Nephron progenitor cell (in vitro differentiated cells): ENCODE measurements around the gene DGKD.

ENCODE experiments used
- DNase-seq: peaks from one replicate; pipeline ENCODE4 v3.0.0; 2021
- H3K27ac Mint-ChIP-seq: 2 replicates; pipeline ENCODE4 v1.8.0; 2021; ENCODE audit warnings: mild to moderate bottlenecking, moderate library complexity, mixed read lengths
- H3K27me3 Mint-ChIP-seq: 2 replicates; pipeline ENCODE4 v1.8.0; 2021; ENCODE audit warnings: mild to moderate bottlenecking, low read depth, mixed read lengths; ENCODE audit not compliant: poor library complexity
- H3K36me3 Mint-ChIP-seq: 2 replicates; pipeline ENCODE4 v1.8.0; 2021; ENCODE audit warnings: low read depth, mixed read lengths
- H3K4me1 Mint-ChIP-seq: 2 replicates; pipeline ENCODE4 v1.8.0; 2021; ENCODE audit warnings: mixed read lengths
- H3K4me3 Mint-ChIP-seq: 2 replicates; pipeline ENCODE4 v1.8.0; 2021; ENCODE audit warnings: mild to moderate bottlenecking, moderate library complexity, mixed read lengths
- H3K9me3 Mint-ChIP-seq: 2 replicates; pipeline ENCODE4 v1.8.0; 2021; ENCODE audit warnings: mild to moderate bottlenecking, moderate library complexity, mixed read lengths
- CTCF ChIP-seq: fragments of 200-600 bp; sonication (generic); IDR thresholded peaks from 2 replicates; pipeline ENCODE4 v1.5.0; 2021; ENCODE audit warnings: antibody characterized with exemption

The DGKD gene

GRCh38 chr2:233323851-233324250, 30.4 kb upstream of the DGKD start:
- Mint-ChIP-seq H3K4me3 (no peak overlapping the region), H3K27me3 (peaks cover 9% of the 10 kb centered on the region), H3K4me1 (peaks cover 23% of the 10 kb centered on the region), H3K36me3 (no peaks in the 10 kb centered on the region), H3K27ac (no peak overlapping the region), H3K9me3 (no peaks in the 10 kb centered on the region)
- no peak for TF ChIP-seq CTCF
- no peak for DNase-seq

DNA sequence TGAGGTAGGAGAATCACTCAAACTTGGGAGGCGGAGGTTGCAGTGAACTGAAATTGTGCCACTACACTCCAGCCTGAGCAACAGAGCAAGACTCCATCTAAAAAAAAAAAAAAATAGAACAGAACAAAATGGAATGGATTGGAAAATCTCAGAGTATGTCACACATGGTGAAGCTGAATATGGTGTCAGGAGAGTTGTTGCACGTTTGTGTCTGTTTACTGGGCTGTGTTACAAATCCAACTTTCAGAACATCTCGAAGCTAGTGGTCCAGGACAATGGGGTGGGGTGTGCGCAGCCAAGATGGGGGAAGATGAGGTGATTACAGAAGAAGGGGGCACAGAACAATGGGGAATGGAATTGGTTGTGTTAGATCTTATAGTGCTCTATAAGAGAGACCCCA, 29.0 kb upstream of the DGKD start:
- Mint-ChIP-seq H3K4me1 (peaks cover 27% of the 10 kb centered on the region), H3K4me3 (no peak overlapping the region)

DNA sequence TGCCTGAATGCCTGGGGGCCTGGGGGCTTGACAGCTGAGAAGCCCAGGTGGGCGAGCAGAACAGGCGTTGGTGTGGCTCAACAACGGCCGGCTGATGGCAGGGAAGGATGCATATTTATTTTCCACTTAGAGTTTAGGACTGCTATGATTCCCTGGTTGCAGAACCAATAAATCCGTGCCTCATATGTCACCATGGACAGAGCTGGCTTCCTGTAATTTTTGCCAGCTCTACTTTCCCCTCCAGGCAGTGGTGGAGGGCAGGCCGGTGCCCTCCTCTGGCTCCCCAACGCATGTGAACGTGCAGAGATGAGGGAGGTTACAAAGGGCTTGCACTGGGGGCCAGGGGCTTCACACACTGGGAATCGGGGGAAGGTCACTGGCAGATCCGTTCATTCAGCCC, 28.5 kb upstream of the DGKD start:
- H3K27me3 Mint-ChIP-seq, result peaks cover 9% of the 10 kb centered on the region
- H3K36me3 Mint-ChIP-seq, result no peaks in the 10 kb centered on the region
- H3K4me3 Mint-ChIP-seq, result no peak overlapping the region
- H3K9me3 Mint-ChIP-seq, result no peaks in the 10 kb centered on the region
- H3K27ac Mint-ChIP-seq, result no peak overlapping the region
- no peak for DNase-seq
- peaks cover 21% of the 10 kb centered on the region for H3K4me1 Mint-ChIP-seq
- TF ChIP-seq CTCF, result no peak

More for the DNA sequence above, 29.0 kb upstream of the DGKD start:
- no peaks in the 10 kb centered on the region for H3K9me3 Mint-ChIP-seq
- H3K27ac Mint-ChIP-seq, result no peak overlapping the region
- H3K27me3 Mint-ChIP-seq, result peaks cover 9% of the 10 kb centered on the region
- DNase-seq, result no peak
- no peak for TF ChIP-seq CTCF
- no peaks in the 10 kb centered on the region for H3K36me3 Mint-ChIP-seq

GRCh38 chr2:233326500-233326899, 27.8 kb upstream of the DGKD start:
- Mint-ChIP-seq H3K4me1 (peaks cover 14% of the 10 kb centered on the region), H3K4me3 (no peak overlapping the region), H3K36me3 (no peaks in the 10 kb centered on the region), H3K27ac (no peak overlapping the region), H3K27me3 (peaks cover 6% of the 10 kb centered on the region), H3K9me3 (no peaks in the 10 kb centered on the region)
- DNase-seq, result no peak
- TF ChIP-seq CTCF, result no peak

DNA sequence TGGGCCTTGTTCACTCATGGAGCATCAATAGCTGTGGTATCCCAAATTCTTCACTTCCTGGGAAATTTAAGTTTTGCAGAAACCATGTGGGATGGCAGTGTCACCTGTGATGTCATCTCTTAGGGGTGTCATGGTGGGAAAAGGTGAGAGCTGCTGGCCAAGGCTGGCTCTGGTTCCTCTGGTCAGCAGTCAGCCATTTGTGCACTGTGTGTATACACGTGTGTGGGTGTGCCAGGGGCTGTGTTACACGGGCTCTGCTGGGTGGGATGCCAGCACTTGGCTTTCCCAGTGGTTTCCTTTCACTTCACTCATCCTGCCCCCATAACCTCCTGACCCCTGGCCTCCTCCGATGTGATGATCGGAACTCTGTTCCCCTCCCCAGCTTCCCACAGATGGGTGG, 25.4 kb upstream of the DGKD start:
- TF ChIP-seq CTCF, result no peak
- H3K4me3 Mint-ChIP-seq, result no peak overlapping the region
- H3K9me3 Mint-ChIP-seq, result no peaks in the 10 kb centered on the region
- H3K36me3 Mint-ChIP-seq, result no peaks in the 10 kb centered on the region
- no peak overlapping the region for H3K27ac Mint-ChIP-seq
- no peak for DNase-seq
- peaks cover 12% of the 10 kb centered on the region for H3K27me3 Mint-ChIP-seq
- peaks cover 20% of the 10 kb centered on the region for H3K4me1 Mint-ChIP-seq

GRCh38 chr2:233329489-233330135, 24.7 kb upstream of the DGKD start:
- TF ChIP-seq CTCF, result no peak
- no peaks in the 10 kb centered on the region for H3K36me3 Mint-ChIP-seq
- H3K9me3 Mint-ChIP-seq, result no peaks in the 10 kb centered on the region
- H3K4me3 Mint-ChIP-seq, result no peak overlapping the region
- no peak overlapping the region for H3K27ac Mint-ChIP-seq
- peaks cover 16% of the 10 kb centered on the region for H3K27me3 Mint-ChIP-seq
- no peak for DNase-seq
- peaks cover 20% of the 10 kb centered on the region for H3K4me1 Mint-ChIP-seq
